Activated T-cell treated with anti-CD3 and anti-CD28 coated beads, Interleukin-2, amount 50 U/mL, for 72 hours (primary cell): Measurements from ENCODE around the gene NOC4L. TPM values are rescaled to one million over a fixed set of nuclear protein-coding genes. Genes with fewer than 3 reads are reported as not detected.

Experiments
- ATAC-seq, 2 donors: fragments of 150-1000 bp; cut with Tn5 transposase; replicated peaks in 1 of 2; 2 replicates each; pipeline ENCODE4 v1.10.0; 2021; ENCODE audit warnings: moderate library complexity in 2 of 2, mild to moderate bottlenecking in 1 of 2
- DNase-seq, 2 donors: peaks; one replicate each; pipeline ENCODE4 v3.0.0; 2021 to 2022; ENCODE audit warnings: mixed read lengths in 1 of 2
- H3K27ac Mint-ChIP-seq: one replicate; pipeline ENCODE4 v1.8.0; 2022; ENCODE audit warnings: mild to moderate bottlenecking, moderate library complexity, mixed read lengths
- H3K27me3 Mint-ChIP-seq: one replicate; pipeline ENCODE4 v1.8.0; 2022; ENCODE audit warnings: low read depth, mixed read lengths
- H3K36me3 Mint-ChIP-seq, 2 donors: one replicate each; pipeline ENCODE4 v1.8.0; 2022; ENCODE audit warnings: mixed read lengths in 2 of 2, mild to moderate bottlenecking in 1 of 2; ENCODE audit not compliant: insufficient read depth in 2 of 2
- H3K4me1 Mint-ChIP-seq: one replicate; pipeline ENCODE4 v1.8.0; 2022; ENCODE audit warnings: low read depth, mixed read lengths
- H3K4me3 Mint-ChIP-seq, 2 donors: one replicate each; pipeline ENCODE4 v1.8.0; 2022; ENCODE audit warnings: mild to moderate bottlenecking in 2 of 2, mixed read lengths in 2 of 2, moderate library complexity in 2 of 2
- H3K9me3 Mint-ChIP-seq, 2 donors: one replicate each; pipeline ENCODE4 v1.8.0; 2022; ENCODE audit warnings: mixed read lengths in 2 of 2
- total RNA-seq, 2 donors: library from RNA; stranded (reverse); gene quantifications; one replicate each; pipeline ENCODE4 v1.2.3, GENCODE V29; 2022

The NOC4L gene
- total RNA-seq, 2 donors from 2014 or later = 19.4 to 21.2 TPM

DNA sequence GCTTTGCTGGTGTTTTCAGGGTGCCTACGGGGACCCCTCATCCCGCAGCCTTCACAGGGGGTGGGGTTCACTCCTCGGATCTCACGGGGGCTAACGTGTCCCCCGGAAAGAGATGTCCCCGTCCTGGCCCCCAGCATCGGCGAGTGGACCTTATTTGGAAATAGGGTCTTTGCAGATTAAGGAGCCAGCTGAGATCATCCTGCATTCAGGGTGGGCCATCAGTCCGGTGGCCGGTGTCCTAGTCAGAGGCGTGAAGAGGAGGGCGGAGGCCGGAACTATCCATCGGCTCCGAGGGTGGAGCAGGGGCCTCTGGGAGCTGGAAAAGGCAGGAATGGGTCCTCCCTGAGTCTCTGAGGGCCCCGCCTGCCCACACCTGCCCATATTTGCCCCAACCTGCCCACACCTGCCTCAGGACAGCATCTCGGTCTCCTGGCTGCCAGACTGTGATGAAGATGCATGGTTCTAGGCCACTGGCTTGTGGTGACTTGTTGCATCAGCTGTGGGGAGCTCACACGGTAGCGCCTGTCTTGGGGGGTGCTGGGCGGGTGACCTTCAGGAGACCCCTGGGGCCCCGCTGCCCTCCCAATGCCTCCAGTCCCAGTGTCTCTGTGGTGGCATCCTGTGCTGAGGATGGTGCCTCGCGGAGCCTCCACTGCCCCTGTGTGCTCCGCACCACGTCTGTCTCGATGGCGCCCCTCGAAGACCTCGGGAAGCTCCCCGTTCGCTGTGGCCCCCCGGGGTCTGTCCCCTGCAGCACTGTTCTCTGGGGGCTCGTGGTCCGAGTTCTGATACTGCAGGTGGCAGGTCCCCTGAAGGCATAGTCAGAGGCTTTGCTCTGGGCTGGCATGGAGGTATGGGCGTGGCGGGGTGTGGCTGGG lies 14.7 kb downstream of the NOC4L start:
- peaks cover under 1% of the 10 kb centered on the region for H3K27me3 Mint-ChIP-seq
- no peaks in the 10 kb centered on the region for H3K36me3 Mint-ChIP-seq
- no peak for DNase-seq
- H3K9me3 Mint-ChIP-seq = no peaks in the 10 kb centered on the region
- H3K27ac Mint-ChIP-seq = no peak overlapping the region
- peaks cover under 1% of the 10 kb centered on the region for H3K4me1 Mint-ChIP-seq
- no peak for ATAC-seq
- H3K4me3 Mint-ChIP-seq = no peak overlapping the region

DNA sequence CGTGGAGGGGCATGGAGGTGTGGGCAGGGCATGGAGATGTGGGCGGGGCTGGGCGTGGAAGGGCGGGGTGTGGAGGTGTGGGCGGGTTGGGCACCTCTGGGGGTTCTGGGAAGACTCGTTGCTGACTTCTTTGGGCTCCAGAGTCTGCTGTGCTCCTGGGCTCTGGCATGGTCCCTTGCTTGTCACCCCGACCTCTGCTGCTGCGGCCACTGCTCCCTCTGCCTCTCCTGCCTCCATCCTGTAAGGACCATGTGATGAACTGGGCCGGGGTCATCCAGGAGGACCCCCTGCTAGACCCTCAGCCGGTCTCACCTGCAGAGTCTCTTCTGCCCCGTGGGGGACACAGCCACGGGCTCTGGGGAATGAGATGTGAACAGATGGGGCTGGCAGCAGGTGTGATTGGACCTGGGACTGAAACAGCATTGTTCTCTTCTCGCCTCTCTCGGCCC lies 15.3 kb downstream of the NOC4L start:
- H3K27ac Mint-ChIP-seq = no peak overlapping the region
- no peaks in the 10 kb centered on the region for H3K36me3 Mint-ChIP-seq
- H3K4me3 Mint-ChIP-seq = no peak overlapping the region
- H3K27me3 Mint-ChIP-seq = peaks cover 8% of the 10 kb centered on the region
- no peak for DNase-seq
- H3K9me3 Mint-ChIP-seq = no peaks in the 10 kb centered on the region
- no peak for ATAC-seq
- H3K4me1 Mint-ChIP-seq = peaks cover 6% of the 10 kb centered on the region

DNA sequence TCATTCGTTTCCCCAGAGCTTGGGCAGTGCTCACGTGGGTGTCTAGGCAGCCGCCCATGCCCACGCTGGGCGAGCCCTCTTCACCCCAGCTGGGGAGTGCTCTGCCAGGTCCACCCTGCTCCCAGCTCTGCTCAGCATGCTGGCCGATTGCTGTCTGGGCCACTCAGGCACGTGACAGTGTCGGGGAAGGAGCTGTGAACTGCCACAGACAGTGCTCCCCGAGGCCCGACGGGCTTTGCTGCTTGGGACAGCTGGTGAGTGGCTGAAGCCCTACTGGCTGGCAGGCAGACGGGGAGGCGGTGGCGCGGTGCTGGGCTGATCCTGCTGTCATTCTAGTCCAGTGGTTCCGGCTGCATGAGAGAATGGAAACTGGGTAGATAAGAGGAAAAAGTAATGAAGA lies 15.8 kb downstream of the NOC4L start:
- Mint-ChIP-seq H3K27ac (no peak overlapping the region), H3K27me3 (peaks cover 10% of the 10 kb centered on the region), H3K36me3 (no peaks in the 10 kb centered on the region), H3K9me3 (no peaks in the 10 kb centered on the region), H3K4me3 (no peak overlapping the region), H3K4me1 (peaks cover 6% of the 10 kb centered on the region)
- no peak for ATAC-seq
- DNase-seq = no peak

DNA sequence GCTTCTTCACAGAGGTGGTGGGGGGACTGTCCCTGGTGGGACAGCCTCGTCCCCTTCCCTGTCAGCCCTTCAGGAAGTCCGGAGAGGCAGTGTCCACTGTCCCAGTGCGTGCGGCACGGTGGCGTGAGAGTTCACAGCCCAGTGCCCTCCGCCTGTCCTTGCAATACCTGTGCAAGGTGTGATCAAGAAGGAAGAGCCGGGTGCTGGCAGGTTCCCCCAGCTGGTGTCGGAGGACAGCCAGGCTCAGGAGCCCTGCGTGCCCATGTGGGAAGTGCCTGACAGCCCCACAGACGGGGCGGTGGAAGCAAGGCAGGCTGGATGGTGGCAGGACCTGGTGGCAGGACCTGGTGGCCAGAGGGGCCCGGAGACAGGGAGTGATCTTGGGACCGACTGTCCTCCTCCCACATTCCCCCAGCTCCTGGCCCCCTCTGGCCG lies 16.4 kb downstream of the NOC4L start:
- H3K4me1 Mint-ChIP-seq = peaks cover 6% of the 10 kb centered on the region
- no peak for ATAC-seq
- no peak overlapping the region for H3K4me3 Mint-ChIP-seq
- H3K27me3 Mint-ChIP-seq = peaks cover 10% of the 10 kb centered on the region
- DNase-seq = no peak
- no peaks in the 10 kb centered on the region for H3K9me3 Mint-ChIP-seq
- H3K27ac Mint-ChIP-seq = no peak overlapping the region
- H3K36me3 Mint-ChIP-seq = no peaks in the 10 kb centered on the region

DNA sequence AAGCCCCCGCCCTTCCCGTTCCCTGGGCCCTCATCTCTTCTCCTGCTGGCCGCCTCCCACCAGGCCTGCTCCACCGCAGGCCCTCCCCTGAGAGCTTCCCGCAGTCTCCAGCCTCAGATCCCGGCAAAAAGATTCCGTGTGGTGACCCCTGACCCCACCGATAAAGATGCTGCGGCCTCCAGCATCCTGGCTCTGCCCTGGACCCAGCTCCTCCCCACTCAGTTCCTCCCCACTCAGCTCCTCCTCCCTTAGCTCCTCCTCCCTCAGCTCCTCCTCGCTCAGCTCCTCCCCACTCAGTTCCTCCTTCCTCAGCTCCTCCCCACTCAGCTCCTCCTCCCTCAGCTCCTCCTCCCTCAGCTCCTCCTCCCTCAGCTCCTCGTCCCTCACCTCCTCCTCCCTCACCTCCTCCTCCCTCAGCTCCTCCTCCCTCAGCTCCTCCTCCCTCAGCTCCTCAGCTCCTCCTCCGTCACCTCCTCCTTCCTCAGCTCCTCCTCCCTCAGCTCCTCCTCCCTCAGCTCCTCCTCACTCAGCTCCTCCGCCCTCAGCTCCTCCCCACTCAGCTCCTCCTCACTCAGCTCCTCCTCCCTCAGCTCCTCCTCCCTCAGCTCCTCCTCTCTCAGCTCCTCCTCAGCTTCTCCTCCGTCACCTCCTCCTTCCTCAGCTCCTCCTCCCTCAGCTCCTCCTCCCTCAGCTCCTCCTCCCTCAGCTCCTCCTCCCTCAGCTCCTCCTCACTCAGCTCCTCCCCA lies 17.0 kb downstream of the NOC4L start:
- H3K27ac Mint-ChIP-seq = no peak overlapping the region
- H3K36me3 Mint-ChIP-seq = peaks cover 2% of the 10 kb centered on the region in 2 donors
- H3K27me3 Mint-ChIP-seq = peaks cover 10% of the 10 kb centered on the region
- DNase-seq (no peak), ATAC-seq (no peak)
- H3K9me3 Mint-ChIP-seq = peaks cover 0 to 2% of the 10 kb centered on the region in 2 donors
- H3K4me3 Mint-ChIP-seq = no peak overlapping the region
- H3K4me1 Mint-ChIP-seq = peaks cover 6% of the 10 kb centered on the region

DNA sequence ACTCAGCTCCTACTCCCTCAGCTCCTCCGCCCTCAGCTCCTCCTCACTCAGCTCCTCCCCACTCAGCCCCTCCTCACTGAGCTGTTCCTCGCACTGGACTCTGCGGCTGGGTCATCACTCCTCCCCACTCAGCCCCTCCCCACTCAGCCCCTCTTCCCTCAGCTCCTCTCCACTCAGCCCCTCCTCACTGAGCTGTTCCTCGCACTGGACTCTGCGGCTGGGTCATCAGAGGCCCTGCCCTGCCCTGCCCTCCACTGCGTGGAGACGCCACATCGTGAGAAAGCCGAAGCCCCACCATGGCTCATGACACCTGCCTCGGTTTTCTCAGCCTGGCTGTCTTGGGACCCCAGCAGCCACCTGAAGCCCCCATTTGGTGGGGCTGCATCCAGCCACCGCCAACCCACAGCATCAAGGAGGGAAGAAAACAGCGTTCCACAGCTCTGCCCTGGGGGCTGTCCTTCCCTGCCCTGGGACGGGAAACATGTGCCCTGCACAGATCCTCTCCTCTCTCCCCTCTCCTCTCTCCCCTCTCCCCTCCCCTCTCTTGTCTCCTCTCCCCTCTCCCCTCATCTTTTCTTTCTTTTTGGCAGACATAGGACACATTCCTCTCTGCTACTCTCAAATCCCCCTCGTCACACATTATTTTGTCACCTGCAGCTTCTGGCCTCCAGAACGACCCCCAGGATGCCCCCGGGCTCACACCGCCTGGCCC lies 17.7 kb downstream of the NOC4L start:
- H3K4me3 Mint-ChIP-seq = peak overlapping the region in 1 of 2 donors; percentile 37
- peaks cover 2 to 4% of the 10 kb centered on the region in 2 donors for H3K36me3 Mint-ChIP-seq
- H3K27ac Mint-ChIP-seq = no peak overlapping the region
- peaks cover 10% of the 10 kb centered on the region for H3K27me3 Mint-ChIP-seq
- no peak for ATAC-seq
- H3K9me3 Mint-ChIP-seq = peaks cover 5 to 7% of the 10 kb centered on the region in 2 donors
- H3K4me1 Mint-ChIP-seq = peaks cover 6% of the 10 kb centered on the region
- no peak for DNase-seq

DNA sequence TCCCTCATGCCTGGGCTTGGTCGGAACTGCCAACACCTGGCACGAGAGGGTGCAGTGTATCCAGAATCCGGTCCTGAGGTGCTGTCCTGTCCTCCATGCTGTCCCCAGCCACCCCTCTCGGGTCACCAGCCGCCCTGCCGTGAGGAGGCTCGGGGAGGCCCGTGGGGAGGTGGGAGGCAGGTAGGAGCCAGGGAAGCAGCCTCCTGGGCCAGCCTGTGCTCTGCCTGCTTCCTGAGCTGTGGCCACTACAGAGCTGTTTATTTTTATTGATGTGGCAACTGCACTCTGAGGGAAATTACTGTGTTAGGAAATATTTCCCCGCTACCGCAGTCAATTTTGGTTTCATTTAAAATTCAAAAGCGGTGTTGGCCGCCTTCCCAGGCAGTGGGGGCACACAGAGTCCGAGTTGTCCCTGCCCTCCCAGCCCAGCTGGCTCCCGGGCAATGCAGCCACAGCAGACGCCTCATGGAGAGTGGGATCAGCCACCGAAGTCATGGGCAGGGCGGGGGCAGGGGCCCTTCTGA lies 18.3 kb downstream of the NOC4L start:
- Mint-ChIP-seq H3K9me3 (peaks cover 6 to 9% of the 10 kb centered on the region in 2 donors), H3K36me3 (peaks cover 2 to 4% of the 10 kb centered on the region in 2 donors), H3K4me1 (peaks cover 9% of the 10 kb centered on the region), H3K27me3 (peaks cover 10% of the 10 kb centered on the region), H3K4me3 (peak overlapping the region in 1 of 2 donors; percentile 37), H3K27ac (no peak overlapping the region)
- ATAC-seq (peak; percentile 23 to 60), DNase-seq (no peak)

DNA sequence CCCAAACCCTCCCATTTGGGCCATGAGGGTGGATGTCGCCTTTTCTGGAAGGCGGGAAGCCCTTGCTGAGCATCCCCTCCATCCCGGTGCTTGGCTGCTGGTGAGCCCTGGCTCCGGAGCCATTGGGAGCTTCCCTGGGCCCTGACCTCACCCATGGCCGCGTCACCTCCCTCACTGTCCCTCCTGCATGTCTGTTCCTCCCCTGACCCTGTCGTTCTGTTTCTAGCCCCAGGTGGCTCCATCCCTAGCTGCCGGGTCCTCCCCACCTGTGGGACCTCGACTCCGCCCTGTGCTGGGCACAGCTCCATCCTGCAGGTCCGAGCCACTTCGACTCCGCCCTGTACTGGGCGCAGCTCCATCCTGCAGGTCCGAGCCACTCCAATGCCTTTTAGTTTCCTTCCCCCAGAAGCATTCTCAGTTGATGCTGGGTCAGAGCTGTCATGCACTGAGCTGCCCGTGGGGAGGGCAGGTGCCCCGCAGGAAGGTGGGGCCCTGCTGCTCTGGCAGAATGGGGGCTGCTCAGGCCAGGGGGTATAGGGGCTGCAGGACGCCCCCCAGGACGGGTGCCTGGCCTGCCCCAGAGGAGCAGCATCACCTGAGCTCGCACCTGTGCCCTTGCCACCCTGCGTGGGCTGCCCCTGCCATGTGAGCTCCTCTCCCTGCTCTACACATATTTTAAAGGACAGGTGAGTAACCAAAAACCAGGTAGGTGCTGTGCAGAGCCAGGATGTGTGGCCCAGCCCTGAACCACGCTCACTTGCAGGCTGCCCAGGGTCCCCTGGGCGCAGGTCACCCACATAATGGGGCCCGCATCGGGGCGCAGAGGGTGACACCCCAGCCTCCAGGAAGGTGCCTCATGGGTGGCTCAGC lies 19.0 kb downstream of the NOC4L start:
- peak in 1 of 2 donors; percentile 40 for ATAC-seq
- Mint-ChIP-seq H3K27me3 (peaks cover 10% of the 10 kb centered on the region), H3K4me1 (peaks cover 12% of the 10 kb centered on the region), H3K36me3 (peaks cover 2 to 4% of the 10 kb centered on the region in 2 donors), H3K9me3 (peaks cover 6 to 9% of the 10 kb centered on the region in 2 donors), H3K27ac (no peak overlapping the region), H3K4me3 (peak overlapping the region; percentile 50 to 57)
- DNase-seq = no peak

DNA sequence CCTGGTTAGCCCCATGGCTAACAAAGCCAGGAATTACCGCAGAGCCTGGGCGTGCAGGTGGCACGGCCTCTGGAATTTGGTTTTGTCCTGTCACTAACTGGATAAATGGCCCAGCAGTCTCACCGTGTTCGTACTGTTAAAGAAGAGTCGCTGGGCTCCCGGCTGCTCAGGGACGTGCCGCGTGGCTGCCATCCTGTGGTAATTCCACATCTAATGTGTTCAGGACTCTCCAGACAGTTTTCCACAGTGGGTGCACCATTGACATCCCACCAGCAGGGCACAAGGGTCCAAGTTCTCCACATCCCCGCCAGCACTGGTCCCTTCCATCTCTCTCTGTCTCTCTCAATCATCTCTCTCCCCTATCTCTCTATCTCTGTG lies 19.6 kb downstream of the NOC4L start:
- H3K36me3 Mint-ChIP-seq = peaks cover 2 to 4% of the 10 kb centered on the region in 2 donors
- peaks cover 6 to 9% of the 10 kb centered on the region in 2 donors for H3K9me3 Mint-ChIP-seq
- H3K27me3 Mint-ChIP-seq = peaks cover 10% of the 10 kb centered on the region
- no peak for DNase-seq
- H3K4me1 Mint-ChIP-seq = peaks cover 12% of the 10 kb centered on the region
- ATAC-seq = peak in 1 of 2 donors; percentile 43
- no peak overlapping the region for H3K27ac Mint-ChIP-seq
- H3K4me3 Mint-ChIP-seq = peak overlapping the region in 1 of 2 donors; percentile 31

DNA sequence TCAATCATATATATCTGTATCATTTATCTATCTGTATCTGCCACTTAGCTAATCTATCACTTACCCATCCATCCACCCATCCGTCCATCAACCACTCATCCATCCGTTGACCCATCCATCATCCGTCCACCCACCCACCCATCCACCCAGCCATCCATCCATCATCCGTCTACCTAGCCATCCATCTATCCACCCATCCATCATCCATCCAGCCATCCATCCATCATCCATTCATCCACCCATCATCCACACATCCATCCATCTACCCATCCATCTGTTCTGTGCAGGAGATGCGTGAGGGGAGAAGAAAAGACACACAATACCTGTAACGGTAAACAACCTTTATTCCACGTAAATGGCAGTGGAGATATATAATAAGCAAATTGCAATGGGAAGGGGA lies 20.2 kb downstream of the NOC4L start:
- Mint-ChIP-seq H3K27me3 (peaks cover 10% of the 10 kb centered on the region), H3K36me3 (peaks cover 2 to 4% of the 10 kb centered on the region in 2 donors), H3K9me3 (peaks cover 6 to 9% of the 10 kb centered on the region in 2 donors), H3K4me3 (peak overlapping the region in 1 of 2 donors; percentile 31), H3K4me1 (peaks cover 12% of the 10 kb centered on the region), H3K27ac (no peak overlapping the region)
- peak in 1 of 2 donors; percentile 17 for ATAC-seq
- DNase-seq = no peak

DNA sequence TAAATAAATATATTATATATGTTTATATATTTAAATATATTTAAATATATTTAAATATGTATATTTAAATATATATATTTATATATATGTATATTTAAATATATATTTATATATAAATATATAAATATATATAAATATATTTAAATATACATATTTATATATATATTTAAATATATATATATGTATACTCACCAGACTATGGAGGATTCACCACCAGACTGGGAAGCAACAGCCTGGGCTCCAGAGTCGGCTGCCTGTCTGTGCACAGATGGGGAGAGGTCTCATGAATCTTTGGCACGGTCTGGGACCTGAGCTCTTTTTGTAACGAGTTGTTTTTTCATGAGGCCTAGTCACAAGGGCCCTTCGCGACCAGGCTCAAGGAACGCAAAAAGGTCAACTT lies 21.3 kb downstream of the NOC4L start:
- Mint-ChIP-seq H3K9me3 (peaks cover 6 to 9% of the 10 kb centered on the region in 2 donors), H3K27me3 (peaks cover 10% of the 10 kb centered on the region), H3K27ac (no peak overlapping the region), H3K4me1 (peaks cover 12% of the 10 kb centered on the region), H3K36me3 (peaks cover 2 to 4% of the 10 kb centered on the region in 2 donors), H3K4me3 (no peak overlapping the region)
- DNase-seq (no peak), ATAC-seq (no peak)

DNA sequence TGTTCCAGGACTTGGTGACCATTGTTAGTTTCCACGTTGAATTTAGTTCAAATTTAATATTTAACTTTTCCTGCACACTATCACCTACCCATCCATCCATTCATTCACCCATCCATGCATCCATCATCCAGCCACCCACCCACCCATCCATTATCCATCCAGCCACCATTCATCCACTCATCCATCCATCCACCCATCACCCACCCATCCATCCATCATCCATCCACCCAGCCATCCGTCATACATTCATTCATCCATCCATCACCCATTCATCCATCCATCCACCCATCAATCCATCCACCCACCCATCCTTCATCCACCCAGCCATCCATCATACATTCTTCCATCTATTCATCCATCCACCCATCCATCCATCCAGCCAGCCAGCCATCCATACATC lies 21.8 kb downstream of the NOC4L start:
- DNase-seq (no peak), ATAC-seq (no peak)
- H3K4me3 Mint-ChIP-seq = no peak overlapping the region
- peaks cover 12% of the 10 kb centered on the region for H3K4me1 Mint-ChIP-seq
- H3K9me3 Mint-ChIP-seq = peaks cover 6 to 9% of the 10 kb centered on the region in 2 donors
- H3K27ac Mint-ChIP-seq = no peak overlapping the region
- H3K27me3 Mint-ChIP-seq = peaks cover 10% of the 10 kb centered on the region
- peaks cover 2 to 4% of the 10 kb centered on the region in 2 donors for H3K36me3 Mint-ChIP-seq
